Glutamatergic neuron (in vitro differentiated cells): Measurements from ENCODE around the gene RBFOX2. TPM values are rescaled to one million over a fixed set of nuclear protein-coding genes. Genes with fewer than 3 reads are reported as not detected.

ENCODE experiments used
- DNase-seq: peaks from one replicate; pipeline ENCODE4 v3.0.0; 2022
- H3K27ac Mint-ChIP-seq: one replicate; pipeline ENCODE4 v1.8.0; 2020; ENCODE audit warnings: mild to moderate bottlenecking, mixed read lengths, inconsistent platforms; ENCODE audit not compliant: unreplicated experiment
- H3K27me3 Mint-ChIP-seq: one replicate; pipeline ENCODE4 v1.8.0; 2020; ENCODE audit warnings: mild to moderate bottlenecking, moderate library complexity, mixed read lengths, inconsistent platforms; ENCODE audit not compliant: unreplicated experiment
- H3K36me3 Mint-ChIP-seq: one replicate; pipeline ENCODE4 v1.8.0; 2020; ENCODE audit warnings: mild to moderate bottlenecking, mixed read lengths, inconsistent platforms; ENCODE audit not compliant: unreplicated experiment
- H3K4me1 Mint-ChIP-seq: one replicate; pipeline ENCODE4 v1.8.0; 2020; ENCODE audit warnings: mild to moderate bottlenecking, low read depth, mixed read lengths, inconsistent platforms; ENCODE audit not compliant: unreplicated experiment
- H3K4me3 Mint-ChIP-seq: one replicate; pipeline ENCODE4 v1.8.0; 2020; ENCODE audit warnings: mild to moderate bottlenecking, mixed read lengths, inconsistent platforms; ENCODE audit not compliant: unreplicated experiment
- H3K9me3 Mint-ChIP-seq: one replicate; pipeline ENCODE4 v1.8.0; 2020; ENCODE audit warnings: mild to moderate bottlenecking, moderate library complexity, mixed read lengths, inconsistent platforms; ENCODE audit not compliant: unreplicated experiment
- CTCF ChIP-seq: fragments of 200-600 bp; sonication (generic); IDR thresholded peaks from one replicate; pipeline ENCODE4 v1.5.0; 2021; ENCODE audit not compliant: partially characterized antibody, unreplicated experiment
- total RNA-seq: library from RNA; stranded (reverse); fragmentation: NEBNext Ultra II Directional; extraction: Animal tissue kit (Norgen Biotek cat#: 25700); gene quantifications from one replicate; pipeline ENCODE4 v1.2.1, GENCODE V29; 2021; ENCODE audit not compliant: unreplicated experiment

Gene RBFOX2
- total RNA-seq, 1 donor from 2014 or later: 380 TPM

- H3K36me3 Mint-ChIP-seq: no peaks in the 10 kb centered on the region
- no peak for TF ChIP-seq CTCF
- H3K27me3 Mint-ChIP-seq: no peaks in the 10 kb centered on the region
- no peak for DNase-seq
- peaks cover 7% of the 10 kb centered on the region for H3K4me1 Mint-ChIP-seq
- peaks cover 2% of the 10 kb centered on the region for H3K9me3 Mint-ChIP-seq
- no peak overlapping the region for H3K4me3 Mint-ChIP-seq
- no peak overlapping the region for H3K27ac Mint-ChIP-seq
Observed at GRCh38 chr22:35756722-35757121, 271.9 kb downstream of the RBFOX2 start.

GRCh38 chr22:35754761-35755160, 273.9 kb downstream of the RBFOX2 start:
- H3K27me3 Mint-ChIP-seq: no peaks in the 10 kb centered on the region
- TF ChIP-seq CTCF: no peak
- no peak overlapping the region for H3K4me3 Mint-ChIP-seq
- no peak overlapping the region for H3K27ac Mint-ChIP-seq
- DNase-seq: no peak
- H3K9me3 Mint-ChIP-seq: peaks cover 6% of the 10 kb centered on the region
- peaks cover 17% of the 10 kb centered on the region for H3K4me1 Mint-ChIP-seq
- no peaks in the 10 kb centered on the region for H3K36me3 Mint-ChIP-seq

GRCh38 chr22:35752863-35753189, 275.8 kb downstream of the RBFOX2 start:
- no peaks in the 10 kb centered on the region for H3K27me3 Mint-ChIP-seq
- H3K36me3 Mint-ChIP-seq: no peaks in the 10 kb centered on the region
- H3K4me1 Mint-ChIP-seq: peaks cover 19% of the 10 kb centered on the region
- H3K27ac Mint-ChIP-seq: no peak overlapping the region
- DNase-seq: no peak
- H3K4me3 Mint-ChIP-seq: no peak overlapping the region
- H3K9me3 Mint-ChIP-seq: peaks cover 5% of the 10 kb centered on the region
- no peak for TF ChIP-seq CTCF

GRCh38 chr22:35752006-35752862, 276.4 kb downstream of the RBFOX2 start:
- no peak for DNase-seq
- H3K36me3 Mint-ChIP-seq: no peaks in the 10 kb centered on the region
- TF ChIP-seq CTCF: no peak
- H3K27ac Mint-ChIP-seq: no peak overlapping the region
- no peak overlapping the region for H3K4me3 Mint-ChIP-seq
- no peaks in the 10 kb centered on the region for H3K27me3 Mint-ChIP-seq
- H3K9me3 Mint-ChIP-seq: peaks cover 5% of the 10 kb centered on the region
- H3K4me1 Mint-ChIP-seq: peaks cover 19% of the 10 kb centered on the region

- no peak for DNase-seq
- H3K27ac Mint-ChIP-seq: no peak overlapping the region
- H3K4me3 Mint-ChIP-seq: no peak overlapping the region
- no peaks in the 10 kb centered on the region for H3K36me3 Mint-ChIP-seq
- H3K27me3 Mint-ChIP-seq: no peaks in the 10 kb centered on the region
- peaks cover 17% of the 10 kb centered on the region for H3K4me1 Mint-ChIP-seq
- TF ChIP-seq CTCF: no peak
- peaks cover 5% of the 10 kb centered on the region for H3K9me3 Mint-ChIP-seq
Observed at GRCh38 chr22:35749808-35750207, 278.8 kb downstream of the RBFOX2 start.
